MM.1S (cell line): ENCODE results near the gene CASP2.

Source experiments
- DNase-seq: peaks from one replicate; pipeline ENCODE4 v3.0.0-alpha.2; 2015
- H2AFZ ChIP-seq: fragments of 300-600 bp; sonication (generic); 2 replicates; pipeline ENCODE4 v1.6.0; 2016; ENCODE audit warnings: antibody characterized with exemption, low read length
- H3F3A ChIP-seq: fragments of 300-600 bp; sonication (generic); 2 replicates; pipeline ENCODE4 v1.6.1; 2016; ENCODE audit warnings: mild to moderate bottlenecking, antibody characterized with exemption, low read length, moderate library complexity, mixed read lengths; ENCODE audit not compliant: insufficient read depth
- H3K27ac ChIP-seq: fragments of 300-600 bp; sonication (generic); 2 replicates; pipeline ENCODE4 v1.5.1; 2016; ENCODE audit warnings: mild to moderate bottlenecking, low read length
- H3K27me3 ChIP-seq: fragments of 300-600 bp; sonication (generic); replicated peaks from 2 replicates; pipeline ENCODE4 v1.6.0; 2016; ENCODE audit warnings: low read length; ENCODE audit not compliant: insufficient read depth
- H3K36me3 ChIP-seq: fragments of 300-600 bp; sonication (generic); replicated peaks from 2 replicates; pipeline ENCODE4 v1.6.1; 2016; ENCODE audit warnings: mild to moderate bottlenecking, low read length, mixed read lengths; ENCODE audit not compliant: insufficient read depth
- H3K4me1 ChIP-seq: fragments of 300-600 bp; sonication (generic); 2 replicates; pipeline ENCODE4 v1.6.1; 2016; ENCODE audit warnings: low read length, mixed read lengths
- H3K4me2 ChIP-seq: fragments of 300-600 bp; sonication (generic); 2 replicates; pipeline ENCODE4 v1.6.0; 2016; ENCODE audit warnings: low read depth, low read length
- H3K4me3 ChIP-seq: fragments of 300-600 bp; sonication (generic); 2 replicates; pipeline ENCODE4 v1.5.1; 2016; ENCODE audit warnings: low read length, mixed read lengths
- H3K79me2 ChIP-seq: fragments of 300-600 bp; sonication (generic); 2 replicates; pipeline ENCODE4 v1.6.1; 2016; ENCODE audit warnings: mixed run types, low read length, mixed read lengths
- H3K9ac ChIP-seq: fragments of 300-600 bp; sonication (generic); 2 replicates; pipeline ENCODE4 v1.6.1; 2016; ENCODE audit warnings: low read length, mixed read lengths
- H3K9me2 ChIP-seq: fragments of 300-600 bp; sonication (generic); replicated peaks from 2 replicates; pipeline ENCODE4 v1.6.1; 2016; ENCODE audit warnings: mild to moderate bottlenecking, low read length, mixed read lengths; ENCODE audit not compliant: insufficient read depth
- H3K9me3 ChIP-seq: fragments of 300-600 bp; sonication (generic); replicated peaks from 2 replicates; pipeline ENCODE4 v1.6.1; 2016; ENCODE audit warnings: mild to moderate bottlenecking, low read length, mixed read lengths; ENCODE audit not compliant: insufficient read depth
- H4K20me1 ChIP-seq: fragments of 300-600 bp; sonication (generic); 2 replicates; pipeline ENCODE4 v1.6.1; 2016; ENCODE audit warnings: mild to moderate bottlenecking, low read length, moderate library complexity, mixed read lengths; ENCODE audit not compliant: insufficient read depth
- EZH2 ChIP-seq: fragments of 300-600 bp; sonication (generic); optimal IDR thresholded peaks from 2 replicates; pipeline ENCODE3; 2017; ENCODE audit warnings: low read depth, mild to moderate bottlenecking, antibody characterized with exemption, low read length, mixed read lengths
- EZH2phosphoT487 ChIP-seq: fragments of 300-600 bp; sonication (generic); IDR thresholded peaks from 2 replicates; pipeline ENCODE4 v1.6.1; 2018; ENCODE audit warnings: antibody characterized with exemption, low read length
- TF ChIP-seq, protein P1 (sequence below): fragments of 300-600 bp; sonication (generic); IDR thresholded peaks from 2 replicates; pipeline ENCODE4 v1.5.1; 2016; ENCODE audit warnings: antibody characterized with exemption, low read length, mixed read lengths

CASP2 gene

GRCh38 chr7:143292876-143293275, 4.7 kb downstream of the CASP2 start:
- Histone ChIP-seq H2AFZ (no peak overlapping the region), H3K27ac (no peak overlapping the region), H3K9ac (no peak overlapping the region), H3K4me1 (peaks cover 12% of the 10 kb centered on the region), H4K20me1 (no peaks in the 10 kb centered on the region), H3K4me3 (no peak overlapping the region), H3K9me3 (no peaks in the 10 kb centered on the region), H3F3A (no peaks in the 10 kb centered on the region; the same call in 1 of the 2 replicates), H3K36me3 (peaks cover 23% of the 10 kb centered on the region), H3K27me3 (no peaks in the 10 kb centered on the region), H3K79me2 (peaks cover 74% of the 10 kb centered on the region), H3K9me2 (no peaks in the 10 kb centered on the region), H3K4me2 (no peak overlapping the region)
- no peak for DNase-seq
- TF ChIP-seq EZH2phosphoT487, result no peak
- no peak for TF ChIP-seq EZH2
- TF ChIP-seq, protein P1, sequence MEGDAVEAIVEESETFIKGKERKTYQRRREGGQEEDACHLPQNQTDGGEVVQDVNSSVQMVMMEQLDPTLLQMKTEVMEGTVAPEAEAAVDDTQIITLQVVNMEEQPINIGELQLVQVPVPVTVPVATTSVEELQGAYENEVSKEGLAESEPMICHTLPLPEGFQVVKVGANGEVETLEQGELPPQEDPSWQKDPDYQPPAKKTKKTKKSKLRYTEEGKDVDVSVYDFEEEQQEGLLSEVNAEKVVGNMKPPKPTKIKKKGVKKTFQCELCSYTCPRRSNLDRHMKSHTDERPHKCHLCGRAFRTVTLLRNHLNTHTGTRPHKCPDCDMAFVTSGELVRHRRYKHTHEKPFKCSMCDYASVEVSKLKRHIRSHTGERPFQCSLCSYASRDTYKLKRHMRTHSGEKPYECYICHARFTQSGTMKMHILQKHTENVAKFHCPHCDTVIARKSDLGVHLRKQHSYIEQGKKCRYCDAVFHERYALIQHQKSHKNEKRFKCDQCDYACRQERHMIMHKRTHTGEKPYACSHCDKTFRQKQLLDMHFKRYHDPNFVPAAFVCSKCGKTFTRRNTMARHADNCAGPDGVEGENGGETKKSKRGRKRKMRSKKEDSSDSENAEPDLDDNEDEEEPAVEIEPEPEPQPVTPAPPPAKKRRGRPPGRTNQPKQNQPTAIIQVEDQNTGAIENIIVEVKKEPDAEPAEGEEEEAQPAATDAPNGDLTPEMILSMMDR, result no peak

DNA sequence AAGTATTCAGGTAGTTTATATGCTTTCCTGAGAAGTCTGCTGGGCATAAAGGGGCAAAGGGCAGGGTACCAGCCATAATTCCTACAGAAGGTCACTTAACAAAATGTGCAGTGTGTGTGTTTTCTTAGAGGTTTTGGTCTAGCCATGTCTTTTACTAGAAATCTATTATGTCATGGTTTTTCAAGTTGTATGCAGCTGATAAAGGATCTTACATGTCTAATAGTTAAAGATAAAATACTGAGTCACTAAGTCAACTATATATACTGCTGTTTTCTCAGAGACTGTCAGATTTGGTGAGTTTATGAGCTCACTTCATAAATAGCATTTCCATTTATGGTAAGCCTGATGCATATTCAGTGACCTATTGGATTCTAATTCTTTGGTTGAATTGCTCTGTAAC, 7.7 kb downstream of the CASP2 start:
- TF ChIP-seq, protein P1, result no peak
- TF ChIP-seq EZH2 (no peak), EZH2phosphoT487 (no peak)
- no peak overlapping the region for H3K9ac ChIP-seq
- H3K36me3 ChIP-seq, result peaks cover 38% of the 10 kb centered on the region
- H3K4me1 ChIP-seq, result no peaks in the 10 kb centered on the region
- no peaks in the 10 kb centered on the region for H3K9me2 ChIP-seq
- no peak overlapping the region for H3K4me2 ChIP-seq
- H3K4me3 ChIP-seq, result no peak overlapping the region
- no peak for DNase-seq
- no peak overlapping the region for H3K27ac ChIP-seq
- H3K79me2 ChIP-seq, result peaks cover 47% of the 10 kb centered on the region
- H2AFZ ChIP-seq, result no peak overlapping the region
- H3F3A ChIP-seq, result no peaks in the 10 kb centered on the region; the same call in 1 of the 2 replicates
- no peaks in the 10 kb centered on the region for H3K9me3 ChIP-seq
- H4K20me1 ChIP-seq, result no peaks in the 10 kb centered on the region
- H3K27me3 ChIP-seq, result no peaks in the 10 kb centered on the region

- H4K20me1 ChIP-seq, result no peaks in the 10 kb centered on the region
- H3K9ac ChIP-seq, result no peak overlapping the region
- no peak overlapping the region for H3K27ac ChIP-seq
- DNase-seq, result no peak
- peaks cover 40% of the 10 kb centered on the region for H3K79me2 ChIP-seq
- no peaks in the 10 kb centered on the region for H3K9me2 ChIP-seq
- no peak overlapping the region for H2AFZ ChIP-seq
- H3K9me3 ChIP-seq, result no peaks in the 10 kb centered on the region
- H3K36me3 ChIP-seq, result peaks cover 34% of the 10 kb centered on the region
- H3K4me3 ChIP-seq, result no peak overlapping the region
- H3K4me2 ChIP-seq, result no peak overlapping the region
- no peaks in the 10 kb centered on the region; the same call in 1 of the 2 replicates for H3F3A ChIP-seq
- TF ChIP-seq EZH2phosphoT487 (no peak), EZH2 (no peak)
- TF ChIP-seq, protein P1, result no peak
- no peaks in the 10 kb centered on the region for H3K27me3 ChIP-seq
- no peaks in the 10 kb centered on the region for H3K4me1 ChIP-seq
Measured at GRCh38 chr7:143296686-143297085, 8.5 kb downstream of the CASP2 start.
